ENCODE measurements around the gene TAF3. TPM values are rescaled to one million over a fixed set of nuclear protein-coding genes. Genes with fewer than 3 reads are reported as not detected.

TAF3 gene
- total RNA-seq, 1 experiment from 2014 or later, result 14.5 TPM

DNA sequence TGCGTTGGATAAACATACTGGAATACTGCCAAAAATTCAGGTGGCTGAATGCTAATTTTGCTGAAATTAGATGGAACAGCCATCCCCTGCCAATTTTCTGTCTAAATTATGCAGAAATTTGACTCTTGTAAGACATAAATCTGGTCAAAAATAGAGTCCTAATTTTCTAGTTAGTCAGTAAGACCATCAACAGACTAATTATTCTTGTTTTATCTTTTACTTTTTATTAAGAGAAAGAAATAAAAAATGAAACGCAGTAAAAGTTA, 125.8 kb downstream of the TAF3 start:
- TF ChIP-seq, protein P1, sequence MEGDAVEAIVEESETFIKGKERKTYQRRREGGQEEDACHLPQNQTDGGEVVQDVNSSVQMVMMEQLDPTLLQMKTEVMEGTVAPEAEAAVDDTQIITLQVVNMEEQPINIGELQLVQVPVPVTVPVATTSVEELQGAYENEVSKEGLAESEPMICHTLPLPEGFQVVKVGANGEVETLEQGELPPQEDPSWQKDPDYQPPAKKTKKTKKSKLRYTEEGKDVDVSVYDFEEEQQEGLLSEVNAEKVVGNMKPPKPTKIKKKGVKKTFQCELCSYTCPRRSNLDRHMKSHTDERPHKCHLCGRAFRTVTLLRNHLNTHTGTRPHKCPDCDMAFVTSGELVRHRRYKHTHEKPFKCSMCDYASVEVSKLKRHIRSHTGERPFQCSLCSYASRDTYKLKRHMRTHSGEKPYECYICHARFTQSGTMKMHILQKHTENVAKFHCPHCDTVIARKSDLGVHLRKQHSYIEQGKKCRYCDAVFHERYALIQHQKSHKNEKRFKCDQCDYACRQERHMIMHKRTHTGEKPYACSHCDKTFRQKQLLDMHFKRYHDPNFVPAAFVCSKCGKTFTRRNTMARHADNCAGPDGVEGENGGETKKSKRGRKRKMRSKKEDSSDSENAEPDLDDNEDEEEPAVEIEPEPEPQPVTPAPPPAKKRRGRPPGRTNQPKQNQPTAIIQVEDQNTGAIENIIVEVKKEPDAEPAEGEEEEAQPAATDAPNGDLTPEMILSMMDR (IDR thresholded peaks at IDR 0.05; ENCODE audit: unreplicated experiment), result no peak
- Mint-ChIP-seq H3K36me3 (ENCODE audit: insufficient read depth, unreplicated experiment) (no peaks in the 10 kb centered on the region), H3K4me1 (ENCODE audit: low read depth, unreplicated experiment) (peaks cover 9% of the 10 kb centered on the region), H3K27me3 (ENCODE audit: unreplicated experiment) (no peaks in the 10 kb centered on the region), H3K9me3 (ENCODE audit: low read depth, unreplicated experiment) (no peaks in the 10 kb centered on the region), H3K27ac (ENCODE audit: unreplicated experiment) (no peak overlapping the region), H3K4me3 (ENCODE audit: low read depth, unreplicated experiment) (no peak overlapping the region)
- intact Hi-C loops (cut with micrococcal nuclease; ENCODE audit: unreplicated experiment), result no loop called here
- DNase-seq, result no peak
- no TSS peak for BruUV-seq (replicated peaks)
- CTCF ChIA-PET, result no interaction called here

DNA sequence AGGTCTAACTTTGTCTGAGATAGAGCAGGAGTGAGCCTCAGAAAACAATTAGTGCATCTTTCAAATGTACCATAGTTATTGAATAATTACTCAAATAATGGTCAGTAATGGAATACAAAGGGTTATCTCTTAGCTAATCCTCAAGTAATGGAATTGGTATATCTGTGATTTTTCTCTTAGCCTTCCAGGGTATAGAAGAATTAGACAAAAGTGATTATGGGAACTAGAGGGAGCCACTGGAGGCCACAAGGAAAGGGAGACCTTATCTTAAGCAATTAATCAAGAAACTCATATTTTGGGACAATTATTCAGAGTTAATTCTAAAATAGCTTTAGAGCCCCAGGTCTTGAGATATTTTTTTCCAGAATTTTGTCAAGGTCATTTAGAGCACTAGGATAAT, 126.2 kb downstream of the TAF3 start:
- no TSS peak for BruUV-seq (replicated peaks)
- Mint-ChIP-seq H3K4me3 (ENCODE audit: low read depth, unreplicated experiment) (no peak overlapping the region), H3K36me3 (ENCODE audit: insufficient read depth, unreplicated experiment) (no peaks in the 10 kb centered on the region), H3K9me3 (ENCODE audit: low read depth, unreplicated experiment) (no peaks in the 10 kb centered on the region), H3K4me1 (ENCODE audit: low read depth, unreplicated experiment) (peaks cover 9% of the 10 kb centered on the region), H3K27me3 (ENCODE audit: unreplicated experiment) (no peaks in the 10 kb centered on the region), H3K27ac (ENCODE audit: unreplicated experiment) (no peak overlapping the region)
- CTCF ChIA-PET, result no interaction called here
- intact Hi-C loops (cut with micrococcal nuclease; ENCODE audit: unreplicated experiment), result no loop called here
- TF ChIP-seq, protein P1 (IDR thresholded peaks at IDR 0.05; ENCODE audit: unreplicated experiment), result no peak
- no peak for DNase-seq

DNA sequence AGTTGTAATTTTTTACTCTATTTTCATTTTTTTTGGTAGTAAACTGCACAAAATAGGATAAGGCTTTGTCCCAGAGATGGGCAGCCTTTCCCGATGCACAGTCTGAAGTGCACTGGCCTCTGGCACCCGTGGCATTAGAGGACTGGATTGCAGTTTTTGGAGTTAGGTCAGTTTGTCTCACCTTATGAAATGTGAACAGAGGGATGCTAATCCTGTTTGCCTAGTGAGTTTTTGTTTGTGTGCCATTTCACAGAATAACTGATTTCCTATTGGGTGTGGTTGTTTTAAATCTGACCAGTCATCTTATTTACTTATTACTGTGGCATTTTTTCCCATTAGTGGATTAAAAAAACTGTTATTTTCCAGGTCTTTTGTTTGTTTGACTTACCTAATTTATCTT, 126.7 kb downstream of the TAF3 start:
- intact Hi-C loops (cut with micrococcal nuclease; ENCODE audit: unreplicated experiment), result no loop called here
- H3K27ac Mint-ChIP-seq (ENCODE audit: unreplicated experiment), result no peak overlapping the region
- no peak overlapping the region for H3K4me3 Mint-ChIP-seq (ENCODE audit: low read depth, unreplicated experiment)
- no peaks in the 10 kb centered on the region for H3K27me3 Mint-ChIP-seq (ENCODE audit: unreplicated experiment)
- CTCF ChIA-PET, result no interaction called here
- H3K4me1 Mint-ChIP-seq (ENCODE audit: low read depth, unreplicated experiment), result peaks cover 9% of the 10 kb centered on the region
- no peak for DNase-seq
- no peaks in the 10 kb centered on the region for H3K9me3 Mint-ChIP-seq (ENCODE audit: low read depth, unreplicated experiment)
- no peaks in the 10 kb centered on the region for H3K36me3 Mint-ChIP-seq (ENCODE audit: insufficient read depth, unreplicated experiment)
- TF ChIP-seq, protein P1 (IDR thresholded peaks at IDR 0.05; ENCODE audit: unreplicated experiment), result no peak
- BruUV-seq (replicated peaks), result no TSS peak

DNA sequence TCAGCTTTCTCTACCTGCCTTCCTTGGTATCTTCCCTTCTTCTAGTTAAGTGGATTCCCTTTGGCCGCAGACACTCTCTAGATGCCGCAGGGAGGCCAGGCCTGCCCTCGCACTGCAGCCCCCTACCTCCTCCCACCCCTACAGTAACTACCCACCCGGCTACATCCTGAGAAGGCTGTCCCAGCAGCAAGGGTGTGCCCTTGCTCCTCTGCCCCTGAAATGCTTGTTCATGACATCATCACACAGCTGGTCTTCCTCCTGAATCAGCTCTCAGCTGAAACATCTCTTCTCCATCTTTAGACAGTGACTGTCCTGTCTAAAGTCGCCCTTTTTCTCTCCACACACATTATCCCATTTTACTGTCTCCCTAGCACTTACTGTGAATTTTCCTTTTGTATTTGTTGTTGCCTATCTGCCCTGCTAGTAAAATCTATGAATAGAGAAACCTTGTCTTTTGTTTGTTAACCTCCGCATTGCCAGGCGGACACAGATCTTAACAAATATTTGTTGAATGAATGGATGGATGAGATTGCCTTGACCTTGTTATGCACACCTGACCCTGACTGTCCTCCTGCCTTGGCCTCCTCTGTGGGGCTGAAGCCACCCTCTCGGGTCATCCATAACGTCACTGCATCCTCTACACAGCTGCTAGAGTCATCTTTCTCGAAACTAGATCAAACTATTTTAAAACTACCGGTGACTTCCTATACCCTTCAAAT, 127.3 kb downstream of the TAF3 start:
- Mint-ChIP-seq H3K4me1 (ENCODE audit: low read depth, unreplicated experiment) (peaks cover 9% of the 10 kb centered on the region), H3K27ac (ENCODE audit: unreplicated experiment) (no peak overlapping the region), H3K36me3 (ENCODE audit: insufficient read depth, unreplicated experiment) (no peaks in the 10 kb centered on the region), H3K27me3 (ENCODE audit: unreplicated experiment) (no peaks in the 10 kb centered on the region), H3K9me3 (ENCODE audit: low read depth, unreplicated experiment) (no peaks in the 10 kb centered on the region), H3K4me3 (ENCODE audit: low read depth, unreplicated experiment) (no peak overlapping the region)
- TF ChIP-seq, protein P1 (IDR thresholded peaks at IDR 0.05; ENCODE audit: unreplicated experiment), result no peak
- CTCF ChIA-PET, result no interaction called here
- intact Hi-C loops (cut with micrococcal nuclease; ENCODE audit: unreplicated experiment), result no loop called here
- DNase-seq, result no peak
- BruUV-seq (replicated peaks), result no TSS peak

All from Calu3 (cell line).